ENCODE results near the gene CASTOR1.
A peak's percentile ranks its signal among the peaks of the same experiment; 100 is the strongest.

CASTOR1 gene

GRCh38 chr22:30318799-30319419 lies 29.6 kb upstream of the CASTOR1 start:
- DNase-seq, result no peak

GRCh38 chr22:30317778-30318177 lies 28.5 kb upstream of the CASTOR1 start:
- DNase-seq, result no peak

GRCh38 chr22:30315962-30316576 lies 26.8 kb upstream of the CASTOR1 start:
- no peak for DNase-seq

- DNase-seq, result peak; percentile 52 to 54
Observed at GRCh38 chr22:30314915-30315314, 25.6 kb upstream of the CASTOR1 start.

GRCh38 chr22:30313527-30314363 lies 24.4 kb upstream of the CASTOR1 start:
- no peak for DNase-seq

GRCh38 chr22:30312053-30312452 lies 22.7 kb upstream of the CASTOR1 start:
- no peak for DNase-seq

GRCh38 chr22:30310881-30311771 lies 21.8 kb upstream of the CASTOR1 start:
- no peak for DNase-seq

GRCh38 chr22:30309951-30310741 lies 20.8 kb upstream of the CASTOR1 start:
- no peak for DNase-seq

- DNase-seq, result no peak
Observed at GRCh38 chr22:30308518-30309230, 19.4 kb upstream of the CASTOR1 start.

- no peak for DNase-seq
Observed at GRCh38 chr22:30308093-30308492, 18.8 kb upstream of the CASTOR1 start.

GRCh38 chr22:30307041-30307574 lies 17.8 kb upstream of the CASTOR1 start:
- DNase-seq, result no peak

GRCh38 chr22:30306627-30307011 lies 17.3 kb upstream of the CASTOR1 start:
- DNase-seq, result no peak

- DNase-seq, result no peak
Observed at GRCh38 chr22:30305906-30306626, 16.8 kb upstream of the CASTOR1 start.

GRCh38 chr22:30305519-30305905 lies 16.2 kb upstream of the CASTOR1 start:
- peak; percentile 41 to 44 for DNase-seq

- no peak for DNase-seq
Observed at GRCh38 chr22:30304495-30305244, 15.4 kb upstream of the CASTOR1 start.

GRCh38 chr22:30302810-30303138 lies 13.5 kb upstream of the CASTOR1 start:
- no peak for DNase-seq

GRCh38 chr22:30301995-30302809 lies 12.9 kb upstream of the CASTOR1 start:
- no peak for DNase-seq

- no peak for DNase-seq
Observed at GRCh38 chr22:30299322-30299721, 10.0 kb upstream of the CASTOR1 start.

Measured in stimulated activated CD4-positive, alpha-beta T cell treated with anti-CD3 and anti-CD28 coated beads, Interleukin-2, amount 100 ng/mL, for 24 hours (primary cell).